GM19324 (cell line): ENCODE results near the gene NDUFV2.

Experiments
- ATAC-seq: cut with Tn5 transposase; IDR thresholded peaks from one replicate; pipeline ENCODE4 v1.9.1; 2021; ENCODE audit warnings: mild to moderate bottlenecking, moderate library complexity; ENCODE audit not compliant: unreplicated experiment, low FRiP score

The NDUFV2 gene

GRCh38 chr18:9182852-9183399, 80.4 kb downstream of the NDUFV2 start:
- ATAC-seq: no peak
